SIG-M5 treated with dmso at 0.1 percent for 504 hours (cell line): Measurements from ENCODE around the gene ZNF506.
A peak's percentile ranks its signal among the peaks of the same experiment; 100 is the strongest.
"Not testable (repeated sequence)": the region's sequence is repeated elsewhere in the genome, so short reads cannot be mapped to it uniquely, and the experiment has no call there.

Source experiments
- DNase-seq: peaks from one replicate; lab custom pipeline; 2025; ENCODE audit not compliant: unreplicated experiment; lab: John Stamatoyannopoulos, UW

The ZNF506 gene

GRCh38 chr19:19821366-19821951, at the start of gene ZNF506:
TSS of gene ZNF506 (minus strand) at chr19:19821750. CDS start at chr19:19821603, 147 bp downstream.
- no peak for DNase-seq

GRCh38 chr19:19870086-19870485, 48.5 kb upstream of the ZNF506 start:
- DNase-seq: not testable (repeated sequence)

- DNase-seq: no peak
Measured at GRCh38 chr19:19866611-19867248, 45.2 kb upstream of the ZNF506 start.

- DNase-seq: peak; percentile 61
Measured at GRCh38 chr19:19865750-19866610, 44.4 kb upstream of the ZNF506 start, which contains the start of gene ZNF253. TSS of gene ZNF253 (plus strand) at chr19:19865882. CDS start at chr19:19865997, 115 bp downstream.

GRCh38 chr19:19860756-19861390, 39.3 kb upstream of the ZNF506 start:
- no peak for DNase-seq

GRCh38 chr19:19858751-19859150, 37.2 kb upstream of the ZNF506 start:
- DNase-seq: no peak

- DNase-seq: not testable (repeated sequence)
Measured at GRCh38 chr19:19851740-19852139, 30.2 kb upstream of the ZNF506 start.

- DNase-seq: no peak
Measured at GRCh38 chr19:19849056-19849455, 27.5 kb upstream of the ZNF506 start.

- no peak for DNase-seq
Measured at GRCh38 chr19:19847781-19848180, 26.2 kb upstream of the ZNF506 start.

- DNase-seq: no peak
Measured at GRCh38 chr19:19835560-19836038, 14.0 kb upstream of the ZNF506 start.

- no peak for DNase-seq
Measured at GRCh38 chr19:19826875-19827274, 5.3 kb upstream of the ZNF506 start.

GRCh38 chr19:19823916-19824315, 2.4 kb upstream of the ZNF506 start:
- DNase-seq: no peak

- not testable (repeated sequence) for DNase-seq
Measured at GRCh38 chr19:19821976-19822375, 426 bp upstream of the ZNF506 start.

GRCh38 chr19:19820774-19821320, 703 bp downstream of the ZNF506 start:
- no peak for DNase-seq

- no peak for DNase-seq
Measured at GRCh38 chr19:19817357-19817756, 4.2 kb downstream of the ZNF506 start.

- no peak for DNase-seq
Measured at GRCh38 chr19:19816679-19817078, 4.9 kb downstream of the ZNF506 start.

- DNase-seq: not testable (repeated sequence)
Measured at GRCh38 chr19:19811999-19812398, 9.6 kb downstream of the ZNF506 start.

- no peak for DNase-seq
Measured at GRCh38 chr19:19805480-19805879, 16.1 kb downstream of the ZNF506 start.

GRCh38 chr19:19788015-19788414, 33.5 kb downstream of the ZNF506 start:
- DNase-seq: no peak

GRCh38 chr19:19785476-19785875, 36.1 kb downstream of the ZNF506 start:
- DNase-seq: not testable (repeated sequence)

GRCh38 chr19:19782783-19783182, 38.8 kb downstream of the ZNF506 start:
- no peak for DNase-seq
